Measurements from ENCODE around the gene LDLRAD3.
"Not testable (repeated sequence)": the region's sequence is repeated elsewhere in the genome, so short reads cannot be mapped to it uniquely, and the experiment has no call there.

The LDLRAD3 gene

GRCh38 chr11:36189735-36190134 is 245.9 kb downstream of the LDLRAD3 start:
- not testable (repeated sequence) for DNase-seq

DNA sequence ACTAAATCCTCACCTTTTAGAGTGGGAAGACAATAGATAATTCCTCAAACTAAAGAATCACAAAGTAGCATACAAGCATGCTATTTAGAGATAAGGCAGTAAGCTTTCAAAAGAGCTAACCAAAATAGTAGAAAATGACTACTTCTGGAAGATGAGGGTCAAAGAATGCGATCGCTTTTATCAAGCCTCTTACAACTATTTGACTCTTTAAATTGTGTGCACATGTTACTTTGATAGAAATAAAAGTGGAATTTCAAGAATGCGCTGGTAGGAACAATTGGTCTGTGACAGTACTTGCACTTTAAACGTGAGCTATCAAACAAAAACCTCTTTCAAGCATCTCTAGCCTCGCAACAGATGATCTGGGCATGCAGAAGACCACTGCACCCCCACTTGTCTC is 248.1 kb downstream of the LDLRAD3 start:
- DNase-seq, result no peak

GRCh38 chr11:36192425-36193289 is 248.8 kb downstream of the LDLRAD3 start:
- DNase-seq, result no peak

GRCh38 chr11:36193290-36193619 is 249.4 kb downstream of the LDLRAD3 start:
- DNase-seq, result no peak

DNA sequence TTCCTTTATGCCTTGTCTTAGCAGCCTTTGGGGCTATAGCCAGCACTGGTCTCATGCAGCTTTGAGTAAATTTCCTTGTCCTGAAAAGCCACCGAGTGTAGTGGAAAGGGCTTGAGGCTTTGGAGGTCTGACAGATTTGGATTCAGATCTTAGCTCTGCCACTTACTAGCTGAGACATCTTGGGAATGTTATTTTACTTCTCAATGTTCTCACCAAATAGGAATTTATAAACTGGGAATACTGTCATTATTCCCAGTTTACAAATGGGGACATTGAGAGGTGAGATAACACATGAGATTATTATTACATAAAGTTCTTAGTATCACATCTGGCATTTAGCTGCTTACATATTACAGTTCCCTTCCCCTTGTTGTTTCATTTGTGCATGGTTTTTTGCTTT is 249.9 kb downstream of the LDLRAD3 start:
- DNase-seq, result no peak

GRCh38 chr11:36195496-36196354 is 251.9 kb downstream of the LDLRAD3 start:
- no peak for DNase-seq

GRCh38 chr11:36196411-36196998 is 252.6 kb downstream of the LDLRAD3 start:
- DNase-seq, result no peak

DNA sequence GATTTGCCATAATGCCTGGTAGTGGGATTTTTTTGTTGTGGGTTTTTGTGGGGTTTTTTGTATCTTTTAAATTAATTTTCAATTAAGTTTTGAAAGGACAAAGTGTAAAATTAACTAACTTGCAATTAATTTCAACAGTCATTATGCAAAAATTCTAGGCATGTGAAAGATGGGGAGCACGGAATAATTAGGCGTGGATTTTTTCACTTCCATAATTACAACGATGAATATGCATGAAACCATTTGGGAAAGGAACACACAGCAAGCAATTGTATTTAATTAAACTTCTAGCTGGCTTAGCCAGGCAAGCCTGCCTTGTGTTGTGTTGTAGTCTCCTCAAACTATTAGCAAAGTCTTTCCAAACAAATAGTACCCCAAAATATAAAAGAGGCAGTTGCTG is 257.5 kb downstream of the LDLRAD3 start:
- DNase-seq, result no peak

DNA sequence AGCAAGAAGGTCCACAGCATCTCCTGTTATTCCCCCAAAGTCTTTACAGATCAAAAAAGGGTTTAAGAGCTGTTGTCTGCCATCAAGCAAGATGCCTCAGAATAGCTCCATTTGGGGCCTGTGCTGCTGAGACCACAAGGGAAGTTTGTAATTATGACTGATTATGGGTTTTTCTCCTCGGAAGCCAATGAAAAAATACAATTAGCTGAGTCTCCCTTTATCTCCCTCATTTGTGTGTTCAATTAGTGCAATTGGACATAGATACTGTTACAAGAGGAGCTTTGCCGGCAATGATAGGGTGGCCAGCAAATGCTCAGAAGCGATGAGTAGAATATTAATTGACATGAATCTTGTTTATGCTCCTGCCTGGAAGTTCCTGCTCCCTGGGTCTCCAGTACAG is 261.7 kb downstream of the LDLRAD3 start:
- DNase-seq, result no peak

DNA sequence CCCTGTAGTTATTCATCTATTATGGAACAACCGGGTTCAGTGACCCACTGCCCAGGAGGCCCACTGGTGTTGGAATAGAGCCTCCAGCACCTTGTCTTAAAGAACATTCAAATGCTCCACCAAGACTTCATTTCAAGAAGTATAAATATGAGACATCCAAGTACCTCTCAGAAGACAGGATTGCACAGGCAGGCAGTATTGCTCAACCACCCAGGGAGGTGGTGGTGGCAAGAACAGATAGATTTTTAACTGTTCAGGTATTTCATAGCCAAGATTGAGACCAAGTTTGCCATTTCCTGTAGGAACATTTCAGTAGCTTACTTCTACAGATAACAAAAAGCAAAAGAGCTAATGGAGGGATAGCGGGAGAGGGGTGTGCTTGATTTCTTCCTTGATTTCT is 266.7 kb downstream of the LDLRAD3 start:
- no peak for DNase-seq

- no peak for DNase-seq
Observed at GRCh38 chr11:36211761-36212430, 268.0 kb downstream of the LDLRAD3 start.

DNA sequence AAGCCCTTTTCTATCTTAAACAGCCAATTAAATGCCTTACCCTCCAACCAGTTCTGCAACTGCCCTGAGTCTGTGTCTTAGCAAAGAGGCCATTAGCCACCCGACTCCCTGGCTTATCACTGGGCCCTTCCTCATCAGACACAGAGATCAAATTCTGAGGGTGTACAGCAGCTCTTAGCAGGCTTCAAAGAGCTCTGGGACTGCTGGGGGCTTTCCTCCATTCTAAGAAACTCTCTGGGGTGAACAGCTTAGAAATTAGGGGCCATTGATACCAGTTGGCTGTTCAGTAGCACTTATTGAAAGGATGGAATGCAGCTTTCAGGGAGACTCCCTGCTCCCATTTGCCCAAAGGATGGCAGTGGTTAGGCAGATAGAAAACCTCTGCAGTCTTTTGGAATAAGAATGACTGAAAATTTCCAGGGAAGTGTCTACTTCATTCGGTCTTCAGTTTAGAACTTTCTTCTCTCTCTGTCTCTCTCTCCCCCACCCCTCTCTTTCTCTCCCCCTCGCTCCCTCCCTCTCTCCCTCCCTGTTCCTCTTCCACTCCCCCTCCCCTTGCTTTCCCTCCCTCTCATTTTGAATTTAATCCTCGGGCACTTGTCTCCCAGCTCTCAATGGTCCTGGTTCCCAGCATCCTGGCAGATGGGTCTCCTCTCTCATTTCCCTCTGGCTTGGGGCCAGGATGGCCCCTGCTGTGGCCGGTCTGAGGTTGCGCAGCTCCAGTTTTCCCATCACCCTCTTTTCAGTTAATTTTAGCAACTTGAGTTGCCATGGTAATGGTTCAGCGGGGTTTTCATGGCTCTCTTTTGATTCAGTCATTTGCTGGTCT is 268.9 kb downstream of the LDLRAD3 start:
- no peak for DNase-seq

DNA sequence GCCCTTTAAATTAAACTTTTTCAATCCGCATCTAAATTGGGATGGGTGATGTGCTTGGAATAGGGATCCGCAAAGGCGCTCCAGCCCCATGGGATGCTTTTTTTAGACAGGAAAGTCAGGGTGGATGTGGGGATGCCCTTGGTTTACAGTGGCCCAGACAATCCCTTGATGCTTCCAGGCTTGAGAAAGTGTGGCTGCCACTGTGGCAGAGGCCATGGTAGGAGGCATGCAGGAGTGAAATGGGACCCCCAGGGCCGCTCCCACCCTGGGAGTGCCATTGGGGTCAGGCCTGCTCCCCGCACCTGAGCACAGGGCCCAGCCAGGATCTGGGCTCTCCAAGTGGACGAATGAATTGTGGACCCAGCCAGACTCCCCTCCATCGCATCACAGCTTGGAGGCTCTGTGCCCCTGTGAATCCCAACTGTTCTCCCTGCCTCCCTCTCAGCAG is 269.6 kb downstream of the LDLRAD3 start:
- DNase-seq, result no peak

- no peak for DNase-seq
Observed at GRCh38 chr11:36214480-36214879, 270.6 kb downstream of the LDLRAD3 start.

GRCh38 chr11:36214976-36215692 is 271.3 kb downstream of the LDLRAD3 start:
- DNase-seq, result no peak

DNA sequence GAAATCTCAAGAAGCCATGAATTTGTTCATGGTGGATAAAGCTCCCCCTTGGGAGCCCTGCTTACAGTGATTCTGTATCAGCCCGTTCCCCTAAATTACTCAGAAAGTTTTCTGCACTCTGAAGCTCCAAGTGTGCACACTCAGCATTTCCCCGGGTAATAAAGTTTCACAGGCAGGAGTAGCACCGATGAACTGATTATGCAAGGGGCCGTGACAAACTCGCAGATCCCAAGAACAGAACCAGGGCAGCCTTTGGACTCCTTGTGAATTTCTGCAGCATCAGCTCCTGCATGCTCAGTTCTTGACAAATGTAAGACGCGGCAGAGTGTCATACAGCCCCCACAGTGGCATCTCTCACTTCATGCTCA is 271.8 kb downstream of the LDLRAD3 start:
- DNase-seq, result no peak

GRCh38 chr11:36216061-36216615 is 272.3 kb downstream of the LDLRAD3 start:
- DNase-seq, result no peak

GRCh38 chr11:36218283-36218921 is 274.5 kb downstream of the LDLRAD3 start:
- DNase-seq, result no peak

DNA sequence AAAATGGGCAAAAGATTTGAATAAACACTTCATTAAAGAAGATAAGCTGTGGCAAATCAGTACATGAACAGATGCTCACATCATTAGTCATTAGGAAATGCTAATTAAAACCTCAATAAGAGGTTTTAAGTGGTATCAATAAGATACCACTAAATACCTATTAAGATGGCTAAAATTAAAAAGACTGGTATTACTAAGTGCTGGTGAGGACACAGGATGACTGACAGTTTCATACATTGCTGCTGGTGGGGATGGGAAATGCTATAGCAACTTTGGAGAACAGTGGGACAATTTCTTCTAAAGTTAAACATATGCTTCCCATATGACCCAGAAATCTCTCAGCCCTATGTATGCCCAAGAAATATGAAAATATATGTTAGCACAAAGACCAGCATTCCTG is 276.1 kb downstream of the LDLRAD3 start:
- no peak for DNase-seq

GRCh38 chr11:36222831-36223635 is 279.2 kb downstream of the LDLRAD3 start:
- no peak for DNase-seq

Measured in stimulated activated naive CD4-positive, alpha-beta T cell treated with Interleukin-2 at 50 U/mL for 16 hours (primary cell).